ENCODE measurements around the gene PTGDR. TPM values are rescaled to one million over a fixed set of nuclear protein-coding genes. Genes with fewer than 3 reads are reported as not detected.

The PTGDR gene
- total RNA-seq, 1 experiment from 2014 or later: not detected

DNA sequence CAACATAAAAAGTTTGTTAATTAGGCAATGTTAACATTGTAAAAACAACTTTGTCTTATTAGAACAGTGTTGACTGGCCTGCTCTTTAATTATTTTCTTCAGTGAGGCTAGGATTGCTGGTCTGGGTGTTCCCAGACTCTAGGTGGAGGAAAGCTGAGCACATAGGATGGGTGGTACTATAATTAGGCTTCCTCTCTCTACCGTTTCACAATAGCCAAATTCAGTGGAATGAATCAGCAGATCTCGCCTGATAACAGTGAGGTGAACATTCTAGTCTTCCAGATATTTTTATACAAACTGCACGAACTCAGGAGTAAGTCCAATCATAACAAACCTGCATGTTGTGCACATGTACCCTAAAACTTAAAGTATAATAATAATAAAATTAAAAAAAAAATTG is 11.9 kb downstream of the PTGDR start:
- H3K9ac ChIP-seq (ENCODE audit: low read length): no peak overlapping the region
- H2AFZ ChIP-seq (ENCODE audit: low read length): peak overlapping the region; percentile 60; the same call in 1 of the 2 replicates
- H3K4me1 ChIP-seq (ENCODE audit: insufficient read depth, low read length): peaks cover 11% of the 10 kb centered on the region
- no peaks in the 10 kb centered on the region for H3K79me2 ChIP-seq (ENCODE audit: low read length)
- TF ChIP-seq EZH2phosphoT487 (IDR thresholded peaks at IDR 0.05; ENCODE audit: borderline replicate concordance, low read length): no peak
- TF ChIP-seq, protein P1, sequence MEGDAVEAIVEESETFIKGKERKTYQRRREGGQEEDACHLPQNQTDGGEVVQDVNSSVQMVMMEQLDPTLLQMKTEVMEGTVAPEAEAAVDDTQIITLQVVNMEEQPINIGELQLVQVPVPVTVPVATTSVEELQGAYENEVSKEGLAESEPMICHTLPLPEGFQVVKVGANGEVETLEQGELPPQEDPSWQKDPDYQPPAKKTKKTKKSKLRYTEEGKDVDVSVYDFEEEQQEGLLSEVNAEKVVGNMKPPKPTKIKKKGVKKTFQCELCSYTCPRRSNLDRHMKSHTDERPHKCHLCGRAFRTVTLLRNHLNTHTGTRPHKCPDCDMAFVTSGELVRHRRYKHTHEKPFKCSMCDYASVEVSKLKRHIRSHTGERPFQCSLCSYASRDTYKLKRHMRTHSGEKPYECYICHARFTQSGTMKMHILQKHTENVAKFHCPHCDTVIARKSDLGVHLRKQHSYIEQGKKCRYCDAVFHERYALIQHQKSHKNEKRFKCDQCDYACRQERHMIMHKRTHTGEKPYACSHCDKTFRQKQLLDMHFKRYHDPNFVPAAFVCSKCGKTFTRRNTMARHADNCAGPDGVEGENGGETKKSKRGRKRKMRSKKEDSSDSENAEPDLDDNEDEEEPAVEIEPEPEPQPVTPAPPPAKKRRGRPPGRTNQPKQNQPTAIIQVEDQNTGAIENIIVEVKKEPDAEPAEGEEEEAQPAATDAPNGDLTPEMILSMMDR (conservative IDR thresholded peaks at IDR 0.05; ENCODE audit: low read depth, low read length): no peak
- TF ChIP-seq EZH2 (IDR thresholded peaks at IDR 0.05; ENCODE audit: low read length, unreplicated experiment): no peak
- H3K27ac ChIP-seq (ENCODE audit: low read length): 0 out of 2 replicates have a peak overlapping the region, but pooled peaks have one; percentile 14
- no peaks in the 10 kb centered on the region for H3K36me3 ChIP-seq (ENCODE audit: low read depth, low read length)
- H3K27me3 ChIP-seq (ENCODE audit: low read length): no peaks in the 10 kb centered on the region
- H3K9me3 ChIP-seq (ENCODE audit: low read length): no peaks in the 10 kb centered on the region
- H4K20me1 ChIP-seq (ENCODE audit: low read length): no peaks in the 10 kb centered on the region
- intact Hi-C loops (cut with micrococcal nuclease): loop anchor here (10.0 kb wide), 1 partner anchor 455 kb away; no protein-coding TSS in a partner anchor
- DNase-seq: peak; percentile 77
- H3K4me2 ChIP-seq (ENCODE audit: low read length): peak overlapping the region; percentile 42
- ATAC-seq: peak; percentile 75
- H3F3A ChIP-seq (ENCODE audit: low read length, unreplicated experiment): peaks cover 4% of the 10 kb centered on the region
- POLR2A ChIA-PET (ENCODE audit: unreplicated experiment): no interaction called here
- H3K4me3 ChIP-seq (ENCODE audit: low read length): no peak overlapping the region
- H3K9me2 ChIP-seq (replicated peaks; ENCODE audit: low read length): no peaks in the 10 kb centered on the region
- CTCF ChIA-PET: no interaction called here
- no TSS peak for BruUV-seq (replicated peaks)

GRCh38 chr14:52283099-52283498 is 15.6 kb downstream of the PTGDR start:
- ChIA-PET CTCF (no interaction called here), POLR2A (ENCODE audit: unreplicated experiment) (interaction anchor here (0.5 kb wide), 1 partner anchor 269 kb away, joined by 3 read pairs; the partner anchor contains the start of gene TXNDC16)
- peaks cover 11% of the 10 kb centered on the region for H3K4me1 ChIP-seq (ENCODE audit: insufficient read depth, low read length)
- no peaks in the 10 kb centered on the region for H3K79me2 ChIP-seq (ENCODE audit: low read length)
- intact Hi-C loops (cut with micrococcal nuclease): no loop called here
- H3K9me3 ChIP-seq (ENCODE audit: low read length): no peaks in the 10 kb centered on the region
- BruUV-seq (replicated peaks): no TSS peak
- no peak overlapping the region for H3K27ac ChIP-seq (ENCODE audit: low read length)
- no peaks in the 10 kb centered on the region for H3K36me3 ChIP-seq (ENCODE audit: low read depth, low read length)
- peaks cover 4% of the 10 kb centered on the region for H3F3A ChIP-seq (ENCODE audit: low read length, unreplicated experiment)
- H2AFZ ChIP-seq (ENCODE audit: low read length): no peak overlapping the region
- no peak overlapping the region for H3K4me2 ChIP-seq (ENCODE audit: low read length)
- H3K9ac ChIP-seq (ENCODE audit: low read length): no peak overlapping the region
- no peaks in the 10 kb centered on the region for H3K27me3 ChIP-seq (ENCODE audit: low read length)
- peak; percentile 62; the same call in 1 of the 2 replicates for ATAC-seq
- TF ChIP-seq EZH2phosphoT487 (IDR thresholded peaks at IDR 0.05; ENCODE audit: borderline replicate concordance, low read length): no peak
- TF ChIP-seq EZH2 (IDR thresholded peaks at IDR 0.05; ENCODE audit: low read length, unreplicated experiment): no peak
- TF ChIP-seq, protein P1 (conservative IDR thresholded peaks at IDR 0.05; ENCODE audit: low read depth, low read length): no peak
- no peak overlapping the region for H3K4me3 ChIP-seq (ENCODE audit: low read length)
- peak; percentile 19 for DNase-seq
- no peaks in the 10 kb centered on the region for H4K20me1 ChIP-seq (ENCODE audit: low read length)
- no peaks in the 10 kb centered on the region for H3K9me2 ChIP-seq (replicated peaks; ENCODE audit: low read length)
